Activated CD4-positive, CD25-positive, alpha-beta regulatory T cell treated with anti-CD3 and anti-CD28 coated beads, Interleukin-2, amount 50 U/mL, for 72 hours (primary cell): ENCODE results near the gene TTC24.
"Not testable (repeated sequence)": the region's sequence is repeated elsewhere in the genome, so short reads cannot be mapped to it uniquely, and the experiment has no call there.

ENCODE experiments used
- DNase-seq: peaks from one replicate; pipeline ENCODE4 v3.0.0; 2021

TTC24 gene

DNA sequence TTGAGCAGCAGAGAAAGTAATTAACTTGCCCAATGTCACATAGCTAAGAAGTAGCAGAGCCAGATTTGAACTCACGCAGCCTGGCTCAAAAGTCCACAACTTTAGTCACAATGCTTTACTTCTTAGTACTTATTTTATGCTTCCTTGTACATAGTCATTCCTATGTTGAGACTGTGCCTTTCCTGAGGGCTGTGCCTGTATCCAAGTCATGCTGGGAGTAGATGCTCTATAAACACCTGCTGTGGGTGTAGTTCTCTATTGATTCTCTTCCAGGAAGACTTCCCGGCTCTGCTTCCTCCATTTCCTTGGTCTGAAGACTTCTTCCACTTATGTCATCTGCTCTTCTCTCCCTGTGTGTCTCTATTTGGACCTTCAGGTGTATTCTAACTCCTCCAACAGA is 23.8 kb upstream of the TTC24 start:
- no peak for DNase-seq

DNA sequence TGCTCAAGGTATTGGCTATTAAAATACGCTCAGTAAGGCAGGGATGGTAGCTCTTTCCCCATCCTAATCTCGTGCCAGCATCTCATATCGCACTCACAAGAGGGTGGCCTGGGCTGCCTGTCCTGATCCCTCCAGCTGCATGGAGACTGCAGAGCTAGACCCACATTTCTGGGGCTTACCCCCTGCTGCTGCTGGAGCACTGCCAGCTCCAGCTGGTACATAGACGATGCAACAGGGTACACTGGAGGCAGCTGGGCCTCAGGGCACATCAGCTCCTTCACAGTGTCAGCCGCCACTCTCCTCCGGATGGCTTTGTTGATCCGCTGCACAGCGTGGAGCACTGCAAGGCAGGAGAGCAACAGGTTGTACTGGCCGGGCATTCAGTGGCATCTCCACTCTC is 23.2 kb upstream of the TTC24 start:
- DNase-seq: no peak

DNA sequence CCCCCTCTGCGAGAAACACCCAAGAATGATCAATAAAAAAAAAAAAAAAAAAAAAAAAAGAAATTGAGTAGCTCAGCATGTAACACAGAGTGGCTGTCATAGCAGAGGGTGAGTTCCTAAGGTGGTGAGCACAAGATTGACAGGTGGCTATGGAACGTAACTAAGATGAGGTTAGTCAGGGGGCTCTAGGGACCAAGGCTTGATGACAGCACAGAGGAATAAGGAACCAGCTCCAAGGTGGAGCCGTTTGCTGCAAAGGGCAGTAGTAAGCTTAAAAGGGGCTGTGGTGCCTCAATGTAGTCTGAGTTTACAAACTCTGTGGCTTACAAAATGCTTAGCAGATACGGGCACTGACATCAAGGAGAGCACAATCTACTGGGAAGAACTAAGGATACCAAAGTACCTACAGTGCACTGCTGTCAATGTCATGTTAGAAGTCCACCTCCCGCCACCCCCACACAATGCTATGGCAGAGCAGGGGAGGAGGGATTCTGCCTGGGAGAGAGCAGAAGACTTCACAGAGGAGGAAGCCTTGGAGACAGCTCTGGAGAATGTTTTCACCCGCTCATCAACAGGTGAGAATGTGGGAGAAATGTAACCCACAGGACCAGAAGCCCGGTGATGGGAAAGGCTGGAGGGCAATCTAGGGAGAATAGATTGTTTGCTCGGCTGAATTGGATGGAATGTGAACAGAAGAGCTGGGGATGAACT is 20.3 kb upstream of the TTC24 start:
- DNase-seq: no peak

DNA sequence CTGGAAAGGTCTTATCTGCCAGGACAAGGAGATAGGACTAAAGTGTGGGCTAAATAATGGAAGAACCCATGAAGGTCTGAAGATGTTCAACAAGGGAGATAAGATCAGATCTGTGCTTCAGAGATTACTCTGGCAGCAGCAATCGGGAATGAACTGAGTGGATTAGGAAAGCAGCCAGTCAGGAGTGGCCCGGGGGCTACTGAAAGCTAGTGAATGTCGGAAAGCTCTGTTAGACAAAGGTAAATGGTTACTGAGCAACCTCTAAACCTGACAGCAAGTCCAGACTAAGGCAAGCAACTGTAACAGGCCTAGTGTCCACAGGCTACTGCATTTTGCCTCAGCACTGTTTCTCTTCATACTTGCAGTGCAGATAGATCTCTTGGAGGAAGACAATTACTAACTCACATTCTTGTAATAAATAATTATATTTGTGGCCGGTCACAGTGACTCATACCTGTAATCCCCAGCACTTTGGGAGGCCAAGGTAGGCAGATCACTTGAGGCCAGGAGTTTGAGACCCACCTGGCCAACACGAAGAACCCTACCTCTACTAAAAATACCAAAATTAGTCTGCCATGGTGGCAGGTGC is 19.6 kb upstream of the TTC24 start:
- no peak for DNase-seq

DNA sequence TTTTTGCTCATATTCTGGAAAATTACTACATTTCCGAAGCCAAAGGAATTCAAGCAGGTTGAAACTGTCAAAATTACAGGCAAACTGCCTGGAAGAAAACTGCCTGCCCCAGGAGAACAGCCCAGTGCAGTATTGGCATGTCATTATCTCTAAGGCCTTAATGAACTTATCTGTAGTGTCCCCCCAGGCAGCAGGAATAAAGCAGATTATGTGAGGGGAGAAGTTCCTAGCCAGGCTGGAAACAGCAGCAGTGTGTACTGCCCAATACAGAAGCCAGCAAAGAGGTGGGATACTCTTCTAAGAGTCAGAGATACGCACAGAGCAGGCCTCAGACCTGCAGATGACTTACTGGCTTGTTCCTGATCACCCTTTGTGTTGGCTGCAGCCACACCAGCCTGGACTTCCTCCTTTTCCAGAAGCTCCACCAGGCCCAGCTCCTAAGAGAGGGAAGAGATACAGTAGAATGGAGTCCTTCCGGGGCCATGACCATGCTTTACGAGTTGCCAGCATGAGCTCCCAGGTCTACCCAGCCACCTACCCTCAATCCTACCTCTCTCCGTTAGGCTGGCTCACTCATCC is 18.8 kb upstream of the TTC24 start:
- DNase-seq: no peak

DNA sequence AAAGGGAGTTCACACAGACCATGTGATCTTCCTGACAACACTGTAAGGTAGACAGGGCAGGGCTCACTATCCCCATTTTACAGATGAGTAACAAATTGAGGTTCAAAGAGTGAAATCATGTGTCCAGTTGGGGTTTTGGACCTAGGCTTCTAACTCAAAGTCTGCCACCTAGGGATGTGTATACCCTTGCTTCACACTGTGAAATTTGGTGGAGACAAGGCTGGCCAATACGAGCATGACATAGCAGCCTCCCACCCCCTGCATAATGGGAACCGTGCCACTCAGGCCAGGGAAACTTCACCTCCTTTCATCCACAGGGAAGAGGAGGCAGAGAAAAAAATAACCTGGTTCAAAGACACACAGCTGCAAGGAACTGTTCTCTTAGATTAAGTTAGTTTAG is 14.0 kb upstream of the TTC24 start:
- DNase-seq: no peak

DNA sequence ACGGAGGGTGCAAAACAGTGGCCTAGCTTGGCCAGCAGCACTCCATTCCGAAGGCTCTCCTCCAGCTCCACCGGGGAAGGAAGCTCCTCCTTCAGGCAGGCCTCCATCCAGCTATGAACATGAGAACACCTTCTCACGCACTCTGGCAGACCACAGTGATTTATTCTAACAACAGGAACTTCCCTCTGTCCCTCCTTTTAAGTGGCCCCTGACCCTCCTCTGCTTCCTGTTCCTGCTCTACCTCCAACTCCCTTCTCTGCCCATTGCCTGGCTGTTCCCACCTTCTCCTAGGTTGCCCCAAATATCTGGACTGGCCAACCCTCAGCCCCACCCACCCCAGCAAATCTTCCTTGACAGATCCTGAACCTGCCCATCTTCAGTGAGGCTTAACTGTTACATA is 13.1 kb upstream of the TTC24 start:
- no peak for DNase-seq

DNA sequence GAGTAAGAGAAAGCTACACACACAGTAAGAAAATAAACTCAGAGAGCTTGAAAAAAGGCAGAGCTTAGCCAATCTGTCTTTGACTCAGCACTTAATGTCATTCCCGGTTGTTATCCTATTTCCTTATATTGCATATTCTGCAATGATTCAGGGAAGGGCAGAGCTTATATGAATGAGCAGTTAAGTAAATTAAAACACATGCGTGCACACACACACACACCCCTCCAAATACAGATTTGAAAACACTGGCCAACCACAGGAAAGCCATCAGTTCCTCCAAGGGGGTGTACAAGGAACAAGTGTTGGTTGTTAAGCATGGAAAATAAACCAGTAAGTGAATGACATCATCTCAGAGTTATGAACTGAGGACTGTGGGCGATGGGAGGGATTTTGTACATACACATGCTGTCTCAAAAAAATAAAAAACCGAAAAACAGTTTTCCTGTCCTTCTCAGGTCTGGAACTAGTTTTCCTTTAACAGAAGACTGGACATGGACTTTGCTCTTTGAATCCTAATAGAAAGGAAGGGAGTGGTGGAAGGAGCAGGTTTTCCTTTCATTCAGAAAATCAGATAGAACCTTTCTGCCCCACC is 8.2 kb upstream of the TTC24 start:
- no peak for DNase-seq

DNA sequence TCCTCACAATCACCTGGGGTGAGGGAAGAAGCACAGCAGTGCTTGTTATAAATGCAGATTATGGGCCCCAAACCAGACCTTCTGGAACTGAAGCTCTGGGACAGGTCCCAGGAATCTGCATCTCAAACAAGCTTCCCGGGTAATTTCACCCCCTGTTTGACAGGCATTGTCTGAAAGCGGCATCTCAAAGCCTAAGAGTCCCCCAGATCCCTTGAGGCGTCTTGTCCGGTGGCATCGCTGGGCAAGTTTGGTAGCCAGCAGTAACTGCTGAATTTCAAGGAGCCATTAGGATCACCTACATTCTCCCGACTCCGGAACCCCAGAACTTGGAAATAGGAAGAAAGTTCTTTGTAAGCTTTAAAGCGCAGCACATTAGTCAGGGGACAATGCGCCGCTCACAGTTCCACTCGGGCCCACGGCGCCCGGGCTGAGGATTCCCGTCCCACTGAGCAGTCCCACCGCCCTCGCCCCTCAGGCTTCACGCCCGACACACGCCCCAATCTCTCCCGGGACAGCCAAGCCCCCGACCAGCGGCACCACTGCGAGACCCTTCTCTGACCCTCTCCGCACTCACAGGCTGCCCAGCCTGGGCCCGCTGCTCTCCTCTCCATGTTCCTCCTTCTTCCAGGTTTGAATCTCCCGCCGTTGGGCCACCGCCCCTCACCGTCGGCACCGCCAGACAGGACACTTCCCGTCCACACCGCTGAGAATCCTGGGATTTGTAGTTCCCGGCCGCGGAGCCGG is 7.4 kb upstream of the TTC24 start, which contains the start of gene IQGAP3:
Gene IQGAP3, minus strand, starts transcription at position 647 of the 744 bp plus-strand sequence. Its CDS starts 36 bp downstream, at position 611.
- peak; percentile 60 for DNase-seq

DNA sequence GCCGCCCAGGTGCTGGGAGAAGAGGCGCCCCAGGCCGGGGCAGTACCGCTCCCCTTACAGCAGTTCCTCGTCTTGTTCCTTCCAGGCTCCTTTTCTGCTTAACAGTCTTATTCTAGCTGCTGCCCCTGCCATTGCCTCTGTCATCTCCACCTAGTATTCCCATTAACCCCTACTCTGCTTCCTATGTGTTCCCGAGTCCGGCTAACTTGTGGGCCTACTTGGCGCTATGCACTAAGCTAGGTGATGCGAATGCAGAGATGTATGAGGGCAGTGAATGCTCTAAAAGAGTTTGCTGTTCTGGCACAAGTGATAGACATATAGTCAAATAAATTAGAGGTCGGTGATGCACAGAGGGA is 6.9 kb upstream of the TTC24 start:
- no peak for DNase-seq

DNA sequence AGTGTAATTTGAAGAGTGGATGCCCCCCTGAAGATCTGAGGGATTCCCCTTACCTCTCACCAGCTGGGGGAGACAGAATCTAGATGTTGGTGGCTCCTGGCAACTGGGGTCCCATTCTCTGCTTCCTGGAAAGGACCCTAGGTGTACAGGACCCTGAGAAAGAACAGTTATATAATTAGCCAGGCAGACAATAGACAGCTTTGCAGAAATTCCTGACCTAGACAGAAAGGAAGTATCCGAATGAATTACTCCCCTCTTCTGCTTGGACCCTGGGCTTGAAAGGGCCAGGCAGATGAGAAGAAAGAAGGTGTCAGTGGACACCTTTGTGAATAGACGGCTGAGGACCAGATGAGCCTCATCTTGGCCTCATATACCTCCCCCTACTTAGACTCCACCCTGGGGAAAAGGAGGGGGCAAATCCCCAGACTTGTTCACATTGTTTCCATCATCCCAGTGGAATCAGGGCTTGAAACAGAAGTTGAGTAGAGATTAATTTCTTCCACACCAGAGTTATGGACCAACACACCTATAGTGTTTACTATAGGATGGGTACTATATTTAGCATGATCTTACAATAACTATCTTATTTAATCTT is 5.4 kb upstream of the TTC24 start:
- DNase-seq: no peak

DNA sequence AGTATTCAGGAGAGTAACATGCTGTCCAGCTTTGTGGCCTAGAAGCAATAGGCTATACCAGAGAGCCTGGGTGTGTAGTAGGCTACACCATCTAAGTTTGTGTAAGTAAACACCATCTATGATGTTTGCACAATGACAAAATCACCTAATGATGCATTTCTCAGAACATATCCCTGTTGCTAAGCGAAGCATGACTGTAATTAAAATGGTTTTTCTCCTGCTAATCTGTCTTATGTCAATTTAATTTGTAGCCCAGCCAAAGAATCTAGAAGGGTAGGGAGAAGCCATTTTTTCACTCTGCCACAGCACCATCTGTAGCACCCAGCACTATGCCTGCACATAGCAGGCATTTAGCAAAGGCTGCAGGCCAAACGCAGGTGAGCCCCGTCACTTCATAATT is 2.0 kb upstream of the TTC24 start:
- no peak for DNase-seq

DNA sequence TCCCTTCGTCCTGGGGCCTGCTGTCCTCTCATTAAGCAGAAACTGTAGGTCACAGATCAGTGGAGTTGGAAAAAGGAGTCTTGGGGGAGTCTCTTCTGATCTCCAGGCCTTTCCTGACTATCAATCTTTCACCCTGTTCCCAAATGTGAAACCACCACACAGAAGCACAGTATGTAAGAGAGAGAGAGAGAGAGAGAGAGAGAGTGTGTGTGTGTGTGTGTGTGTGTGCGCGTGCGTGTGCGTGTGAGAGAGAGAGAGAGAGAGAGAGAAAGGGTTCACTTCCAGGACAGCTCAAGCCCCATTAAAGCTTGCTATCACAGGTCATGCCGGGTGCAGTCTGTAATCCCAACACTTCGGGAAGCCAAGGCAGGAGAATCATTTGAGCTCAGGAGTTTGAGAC is 1.5 kb upstream of the TTC24 start:
- DNase-seq: no peak

DNA sequence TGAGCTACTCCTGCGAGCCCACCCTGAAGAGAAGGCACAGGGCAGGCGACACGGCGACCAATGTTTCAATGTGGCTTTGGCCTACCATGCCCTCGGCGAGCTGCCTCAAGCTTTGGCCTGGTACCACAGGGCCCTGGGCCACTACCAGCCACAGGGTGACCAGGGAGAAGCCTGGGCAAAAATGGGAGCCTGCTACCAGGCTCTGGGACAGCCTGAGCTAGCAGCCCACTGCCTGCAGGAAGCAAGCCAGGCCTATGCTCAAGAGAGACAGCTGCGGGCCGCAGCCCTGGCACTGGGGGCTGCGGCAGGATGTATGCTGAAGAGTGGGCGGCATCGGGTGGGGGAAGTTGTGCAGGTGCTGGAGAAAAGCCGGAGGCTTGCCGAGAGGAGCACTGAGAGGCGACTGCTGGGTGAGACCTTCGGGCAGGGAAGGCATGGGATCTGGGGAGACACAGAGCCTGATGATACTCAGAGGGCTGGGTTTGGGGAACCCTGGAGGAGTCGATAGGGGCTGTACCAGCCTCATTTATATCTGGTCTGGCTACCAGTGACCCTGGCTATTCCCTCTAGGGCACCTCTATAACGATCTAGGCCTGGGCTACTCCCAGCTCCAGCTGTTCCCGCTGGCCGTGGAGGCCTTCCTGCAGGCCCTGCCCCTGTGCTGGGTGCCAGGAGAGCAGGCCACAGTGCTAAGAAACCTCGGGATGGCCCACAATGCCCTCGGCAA is 2.3 kb downstream of the TTC24 start:
- DNase-seq: peak; percentile 33

DNA sequence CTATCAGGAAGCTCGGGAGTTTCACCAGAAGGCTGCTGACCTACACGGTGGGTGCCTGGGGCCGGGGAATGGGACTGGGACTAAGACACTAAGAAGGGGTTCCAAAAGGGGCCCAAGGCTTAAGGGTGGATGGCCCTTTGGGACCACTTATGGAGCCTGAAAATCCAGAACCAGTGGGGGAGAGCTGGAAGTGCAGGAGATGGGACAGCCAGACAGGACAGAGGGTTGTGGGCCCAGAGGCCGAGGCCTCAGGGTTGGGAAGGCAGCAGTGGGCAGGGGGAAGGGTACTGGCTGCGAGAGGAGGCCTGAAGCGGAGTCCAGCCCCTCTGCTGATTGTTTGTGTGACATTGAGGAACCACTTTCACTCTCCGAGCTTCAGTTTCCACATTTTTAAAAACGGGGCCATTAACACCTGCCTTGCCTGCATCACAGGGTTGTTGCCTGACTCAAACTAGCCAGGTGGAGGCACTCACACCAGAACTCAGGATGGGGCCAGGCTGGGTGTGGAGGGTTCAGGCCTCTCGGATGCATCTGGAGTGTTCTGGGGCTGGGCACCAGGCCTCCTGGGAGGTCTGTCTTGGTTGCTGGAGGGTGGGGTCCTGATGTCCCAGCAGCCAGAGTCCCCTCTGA is 3.0 kb downstream of the TTC24 start:
- DNase-seq: no peak

DNA sequence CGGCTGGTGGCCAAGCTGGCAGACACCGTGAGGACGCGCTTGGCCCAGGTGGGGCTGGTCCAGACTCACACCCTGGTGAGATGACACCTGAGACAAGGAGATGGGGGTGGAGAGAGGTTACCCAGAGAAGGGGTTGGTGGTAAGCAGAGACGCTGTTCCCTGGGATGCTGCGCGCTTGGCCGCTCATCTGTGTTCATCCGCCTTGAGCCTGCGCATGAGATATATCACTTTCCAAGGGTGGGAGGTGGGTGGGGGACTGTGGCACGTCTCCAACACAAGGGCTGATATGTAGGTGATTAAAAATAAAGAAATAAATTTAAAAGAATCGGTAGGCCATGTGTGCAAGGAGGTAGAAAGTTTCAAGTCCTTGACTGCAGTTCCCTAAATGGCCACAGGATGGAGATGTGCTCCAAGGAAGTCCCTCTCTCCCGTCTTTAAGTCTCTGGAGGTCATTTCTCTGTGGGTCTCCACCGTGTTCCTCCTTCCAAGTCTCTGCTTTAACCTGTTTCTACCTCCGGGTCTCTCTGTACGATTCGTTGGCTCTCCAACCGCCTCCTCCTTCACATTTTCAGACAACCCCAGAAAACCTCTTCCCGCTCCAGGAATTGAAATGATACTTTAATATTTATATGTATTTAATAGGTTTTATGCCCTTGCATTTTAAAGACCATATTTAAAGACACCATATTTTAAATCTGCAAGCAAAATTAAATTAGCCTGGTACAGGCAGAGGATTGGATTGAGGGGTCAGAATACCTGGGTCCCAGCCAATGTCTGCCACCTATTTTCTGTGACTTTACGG is 4.5 kb downstream of the TTC24 start:
- DNase-seq: peak; percentile 70

DNA sequence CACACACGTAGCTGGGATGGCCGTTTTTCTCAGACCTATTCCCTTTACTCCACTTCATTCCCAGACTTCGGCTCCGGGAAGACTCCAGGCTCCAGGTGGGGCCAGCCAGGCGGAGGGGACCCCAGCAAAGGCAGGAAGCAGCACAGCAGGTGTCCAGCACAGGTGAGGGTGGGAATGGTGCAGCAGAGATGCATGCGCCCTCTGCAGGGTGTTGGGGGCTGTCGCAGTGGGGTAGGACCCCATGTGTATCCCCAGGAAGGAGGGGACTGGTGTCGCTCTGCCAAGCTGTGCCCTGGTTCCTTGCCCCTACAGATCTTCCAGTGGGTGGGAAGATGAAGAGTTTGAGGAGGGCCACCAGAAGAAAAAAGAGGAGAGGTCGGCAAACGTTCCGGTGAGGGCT is 5.3 kb downstream of the TTC24 start:
- no peak for DNase-seq

DNA sequence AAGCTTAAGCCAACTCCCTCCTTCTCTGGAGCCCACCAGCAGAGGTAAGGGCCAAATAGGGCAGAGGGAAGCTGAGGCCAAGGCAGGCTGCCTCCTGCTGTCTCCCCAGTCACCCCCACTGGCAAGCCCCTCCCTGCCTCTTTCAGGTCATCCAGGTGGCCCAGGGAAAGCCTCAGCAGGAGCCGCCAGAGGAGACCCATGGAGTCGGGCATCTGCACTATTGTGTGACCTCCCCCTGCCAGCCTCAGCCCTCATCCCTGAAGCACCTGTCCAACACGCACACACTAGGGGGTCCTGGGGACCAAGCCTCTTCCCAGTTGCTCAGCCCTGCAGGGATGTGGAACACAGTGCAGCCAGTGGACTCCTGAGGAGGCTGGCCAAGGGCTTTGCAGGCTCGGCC is 6.8 kb downstream of the TTC24 start:
- no peak for DNase-seq

DNA sequence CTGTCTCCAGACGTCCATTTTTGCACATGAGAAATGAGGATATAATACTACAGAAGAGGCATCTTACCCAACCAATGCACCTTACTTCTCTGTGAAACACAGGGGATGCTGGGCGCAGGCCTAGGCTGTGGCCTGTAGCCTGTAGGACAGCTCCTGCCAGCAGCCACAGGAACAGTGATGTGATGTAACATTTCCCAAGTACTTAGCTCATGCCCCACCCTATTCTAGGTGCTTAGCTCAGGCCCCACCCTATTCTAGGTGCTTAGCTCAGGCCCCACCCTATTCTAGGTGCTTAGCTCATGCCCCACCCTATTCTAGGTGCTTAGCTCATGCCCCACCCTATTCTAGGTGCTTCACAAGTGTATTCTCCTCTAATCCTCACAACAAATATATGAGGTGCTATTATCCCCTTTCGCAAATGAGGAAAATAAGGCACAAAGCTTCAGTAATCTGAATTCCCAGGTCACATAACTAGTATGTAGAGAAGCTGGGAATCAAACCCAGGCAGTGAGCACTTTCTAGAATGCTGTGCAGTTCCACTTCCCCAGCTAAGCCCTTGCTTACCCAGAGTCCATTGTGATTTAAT is 7.5 kb downstream of the TTC24 start:
- DNase-seq: no peak

DNA sequence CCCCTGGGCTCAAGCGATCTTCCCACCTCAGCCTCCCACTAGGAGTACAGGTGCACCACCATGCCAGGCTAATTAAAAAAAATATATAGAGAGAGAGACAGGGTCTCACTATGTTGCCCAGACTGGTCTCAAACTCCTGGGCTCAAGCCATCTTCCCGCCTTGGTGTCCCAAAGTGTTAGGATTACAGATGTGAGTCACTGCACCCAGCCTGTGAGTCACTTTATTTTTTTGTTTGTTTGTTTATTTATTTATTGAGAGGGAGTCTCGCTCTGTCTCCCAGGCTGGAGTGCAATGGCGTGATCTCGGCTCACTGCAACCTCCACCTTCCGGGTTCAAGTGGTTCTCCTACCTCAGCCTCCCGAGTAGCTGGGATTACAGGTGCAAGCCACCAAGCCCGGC is 8.4 kb downstream of the TTC24 start:
- not testable (repeated sequence) for DNase-seq

DNA sequence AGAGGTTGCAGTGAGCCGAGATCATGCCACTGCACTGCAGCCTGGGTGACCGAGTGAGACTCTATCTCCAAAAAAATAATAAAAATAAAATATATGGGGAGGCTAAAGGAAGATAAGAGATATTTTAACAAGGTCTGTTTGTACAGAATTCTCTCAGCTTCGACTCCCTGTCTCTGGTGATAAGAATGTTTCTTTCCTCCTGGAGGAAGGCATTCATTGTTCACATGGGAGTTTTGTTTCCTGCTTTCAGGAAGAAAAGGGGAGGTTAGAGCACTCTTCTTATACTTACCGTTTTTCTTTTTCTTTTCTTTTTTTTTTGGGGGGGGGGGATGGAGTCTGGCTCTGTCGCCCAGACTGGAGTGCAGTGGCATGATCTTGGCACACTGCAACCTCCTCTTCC is 10.0 kb downstream of the TTC24 start:
- DNase-seq: no peak
